ENCODE data around the gene CTSZ. TPM values are rescaled to one million over a fixed set of nuclear protein-coding genes. Genes with fewer than 3 reads are reported as not detected.
A peak's percentile ranks its signal among the peaks of the same experiment; 100 is the strongest.

CTSZ gene
- total RNA-seq, 1 donor from 2014 or later: 71.9 TPM

- H3K27me3 Mint-ChIP-seq: no peaks in the 10 kb centered on the region
- H3K27ac Mint-ChIP-seq: no peak overlapping the region
- peaks cover 30% of the 10 kb centered on the region for H3K4me1 Mint-ChIP-seq (ENCODE audit: unreplicated experiment)
- peaks cover 6% of the 10 kb centered on the region for H3K36me3 Mint-ChIP-seq
- TF ChIP-seq, protein P1, sequence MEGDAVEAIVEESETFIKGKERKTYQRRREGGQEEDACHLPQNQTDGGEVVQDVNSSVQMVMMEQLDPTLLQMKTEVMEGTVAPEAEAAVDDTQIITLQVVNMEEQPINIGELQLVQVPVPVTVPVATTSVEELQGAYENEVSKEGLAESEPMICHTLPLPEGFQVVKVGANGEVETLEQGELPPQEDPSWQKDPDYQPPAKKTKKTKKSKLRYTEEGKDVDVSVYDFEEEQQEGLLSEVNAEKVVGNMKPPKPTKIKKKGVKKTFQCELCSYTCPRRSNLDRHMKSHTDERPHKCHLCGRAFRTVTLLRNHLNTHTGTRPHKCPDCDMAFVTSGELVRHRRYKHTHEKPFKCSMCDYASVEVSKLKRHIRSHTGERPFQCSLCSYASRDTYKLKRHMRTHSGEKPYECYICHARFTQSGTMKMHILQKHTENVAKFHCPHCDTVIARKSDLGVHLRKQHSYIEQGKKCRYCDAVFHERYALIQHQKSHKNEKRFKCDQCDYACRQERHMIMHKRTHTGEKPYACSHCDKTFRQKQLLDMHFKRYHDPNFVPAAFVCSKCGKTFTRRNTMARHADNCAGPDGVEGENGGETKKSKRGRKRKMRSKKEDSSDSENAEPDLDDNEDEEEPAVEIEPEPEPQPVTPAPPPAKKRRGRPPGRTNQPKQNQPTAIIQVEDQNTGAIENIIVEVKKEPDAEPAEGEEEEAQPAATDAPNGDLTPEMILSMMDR (conservative IDR thresholded peaks at IDR 0.05): no peak
- H3K4me3 Mint-ChIP-seq: peak overlapping the region; percentile 47
- DNase-seq (ENCODE audit: extremely low spot score, unreplicated experiment): no peak
- H3K9me3 Mint-ChIP-seq: no peaks in the 10 kb centered on the region
Measured at GRCh38 chr20:59006167-59006863, 739 bp downstream of the CTSZ start.

DNA sequence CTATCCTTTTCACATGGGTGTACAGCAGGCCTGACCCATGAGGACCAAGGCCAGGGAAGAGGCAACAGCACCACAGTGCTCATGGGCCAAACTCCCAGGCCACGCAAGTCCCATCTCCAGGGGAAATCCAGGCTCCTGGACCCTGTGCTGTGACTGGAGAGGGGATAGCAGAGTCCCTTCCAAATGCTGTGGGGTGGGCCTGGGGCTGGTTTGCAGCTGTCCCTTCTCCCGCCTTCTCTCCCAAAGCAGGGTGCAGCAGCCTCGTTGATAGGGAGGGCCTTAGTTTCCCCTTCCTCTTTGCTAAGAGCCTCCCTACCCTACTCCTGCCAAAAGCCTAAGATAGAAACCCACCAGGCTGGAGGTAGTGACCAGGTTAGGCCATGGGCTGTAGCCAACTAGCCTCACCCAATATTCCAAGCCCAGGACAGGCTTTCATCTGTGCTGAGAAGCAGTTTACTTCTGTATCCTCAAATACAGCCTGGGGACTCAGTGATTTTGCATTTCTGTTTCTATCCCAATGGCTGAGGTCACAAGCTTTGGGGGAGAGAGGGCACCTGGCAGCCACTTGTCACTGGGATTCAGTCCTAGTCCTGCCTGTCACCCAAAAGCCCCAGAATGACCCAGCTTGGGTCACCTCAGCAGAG is 1.4 kb downstream of the CTSZ start:
- TF ChIP-seq, protein P1 (conservative IDR thresholded peaks at IDR 0.05): no peak
- Mint-ChIP-seq H3K27me3 (no peaks in the 10 kb centered on the region), H3K4me3 (peak overlapping the region; percentile 59), H3K27ac (no peak overlapping the region), H3K9me3 (no peaks in the 10 kb centered on the region), H3K4me1 (ENCODE audit: unreplicated experiment) (peaks cover 23% of the 10 kb centered on the region), H3K36me3 (peaks cover 6% of the 10 kb centered on the region)
- no peak for DNase-seq (ENCODE audit: extremely low spot score, unreplicated experiment)

DNA sequence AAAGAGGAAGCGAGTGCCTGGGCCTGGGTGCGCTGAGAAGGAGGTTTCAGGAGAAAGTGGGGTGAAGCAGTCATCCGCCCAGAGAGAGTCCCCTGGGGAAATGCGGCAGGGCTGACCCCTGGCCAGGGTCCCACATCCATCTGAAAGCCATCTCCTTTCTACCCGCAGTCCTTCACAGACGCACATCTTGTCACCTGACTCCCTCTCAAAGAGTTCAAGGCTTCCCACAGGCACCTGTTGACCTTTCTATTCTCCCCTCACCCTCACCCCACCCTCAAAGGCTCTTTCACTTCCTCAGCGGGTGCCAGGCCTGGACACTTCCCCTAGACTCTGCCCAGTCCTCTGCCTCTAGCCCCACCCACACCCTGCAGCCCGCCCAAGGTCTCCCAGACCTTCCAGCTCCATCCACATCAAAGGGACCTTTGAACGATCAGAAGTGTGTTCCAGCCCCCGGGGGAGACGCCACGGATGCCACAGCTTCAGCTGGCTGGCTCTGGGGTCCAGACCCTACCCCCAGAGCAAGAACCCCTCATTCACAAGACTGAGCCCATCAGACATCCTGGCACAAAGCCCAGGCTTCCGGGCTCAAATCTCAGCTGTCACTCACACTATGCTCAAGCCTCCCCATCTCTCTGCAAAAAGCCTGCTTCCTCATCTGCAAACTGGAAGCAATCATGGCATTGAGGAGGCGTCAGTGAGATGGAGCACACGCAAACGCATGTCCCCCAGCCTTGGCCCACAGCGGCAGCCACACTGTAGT is 2.1 kb downstream of the CTSZ start:
- TF ChIP-seq, protein P1 (conservative IDR thresholded peaks at IDR 0.05): no peak
- H3K27ac Mint-ChIP-seq: no peak overlapping the region
- no peaks in the 10 kb centered on the region for H3K27me3 Mint-ChIP-seq

DNA sequence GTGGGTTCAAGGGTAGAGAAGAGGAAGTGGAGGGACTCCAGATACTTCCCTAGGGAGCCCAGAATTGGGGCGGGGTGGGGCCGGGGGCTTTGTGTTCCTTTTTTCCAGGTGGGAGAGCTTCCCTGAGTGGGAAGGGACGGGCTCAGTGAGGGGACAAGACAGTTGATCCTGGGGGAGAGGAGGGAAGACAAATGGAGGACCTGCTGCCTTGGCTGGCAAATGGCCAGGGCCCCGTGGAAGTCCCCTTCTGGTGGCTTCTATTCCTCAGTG is 2.6 kb downstream of the CTSZ start:
- H3K4me3 Mint-ChIP-seq: peak overlapping the region; percentile 54
- peaks cover 6% of the 10 kb centered on the region for H3K36me3 Mint-ChIP-seq
- H3K4me1 Mint-ChIP-seq (ENCODE audit: unreplicated experiment): peaks cover 19% of the 10 kb centered on the region
- DNase-seq (ENCODE audit: extremely low spot score, unreplicated experiment): no peak
- H3K27me3 Mint-ChIP-seq: no peaks in the 10 kb centered on the region
- no peak overlapping the region for H3K27ac Mint-ChIP-seq
- TF ChIP-seq, protein P1 (conservative IDR thresholded peaks at IDR 0.05): no peak
- no peaks in the 10 kb centered on the region for H3K9me3 Mint-ChIP-seq

More for the DNA sequence above, 2.1 kb downstream of the CTSZ start:
- H3K9me3 Mint-ChIP-seq: no peaks in the 10 kb centered on the region
- H3K4me3 Mint-ChIP-seq: peak overlapping the region; percentile 25
- no peak for DNase-seq (ENCODE audit: extremely low spot score, unreplicated experiment)
- H3K36me3 Mint-ChIP-seq: peaks cover 6% of the 10 kb centered on the region
- H3K4me1 Mint-ChIP-seq (ENCODE audit: unreplicated experiment): peaks cover 19% of the 10 kb centered on the region

DNA sequence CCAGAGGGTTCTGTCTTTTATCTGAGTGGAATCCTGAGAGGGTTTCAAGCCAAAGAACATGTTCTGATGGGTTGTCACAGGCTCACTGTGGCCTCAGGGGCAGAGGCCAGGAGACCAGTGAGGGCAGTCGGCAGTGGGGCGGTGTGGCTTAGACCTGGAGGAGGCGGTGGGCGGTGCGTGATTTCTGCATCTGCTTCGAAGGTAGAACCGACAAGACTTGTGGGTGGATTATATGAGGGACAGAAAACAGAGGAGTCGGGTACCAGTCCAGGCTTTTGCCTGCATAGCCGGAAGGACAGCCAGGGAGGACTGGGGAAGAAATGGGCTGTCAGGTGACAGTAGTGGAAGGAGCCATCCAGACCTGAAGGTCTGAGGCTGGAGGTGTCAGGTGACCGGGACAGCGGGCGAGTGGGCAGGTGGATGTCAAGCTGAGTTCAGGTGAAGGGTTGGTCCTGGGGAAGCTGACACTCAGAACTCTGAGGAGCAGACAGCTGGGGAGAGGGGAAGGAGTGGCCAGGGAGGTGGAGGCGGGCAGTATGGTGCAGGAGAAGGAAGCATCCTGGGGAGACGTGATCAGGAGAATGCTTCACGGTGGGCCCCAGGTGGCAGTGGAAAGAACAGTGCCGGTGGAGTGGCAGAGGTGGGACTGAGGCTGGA is 3.1 kb downstream of the CTSZ start:
- no peak for DNase-seq (ENCODE audit: extremely low spot score, unreplicated experiment)
- Mint-ChIP-seq H3K4me1 (ENCODE audit: unreplicated experiment) (peaks cover 19% of the 10 kb centered on the region), H3K27ac (peak overlapping the region; percentile 42), H3K27me3 (no peaks in the 10 kb centered on the region), H3K9me3 (no peaks in the 10 kb centered on the region), H3K4me3 (peak overlapping the region; percentile 54), H3K36me3 (peaks cover 6% of the 10 kb centered on the region)
- TF ChIP-seq, protein P1 (conservative IDR thresholded peaks at IDR 0.05): no peak
